Vagina (tissue), 2 donors: Measurements from ENCODE around the gene DIO1.

Experiments
- POLR2A ChIP-seq, 2 donors: fragments of 450-650 bp; IDR thresholded peaks; one replicate each; pipeline ENCODE4 v1.6.1; 2017; ENCODE audit warnings: antibody characterized with exemption in 2 of 2, mild to moderate bottlenecking in 2 of 2, moderate library complexity in 2 of 2
- POLR2AphosphoS5 ChIP-seq, 2 donors: sonication (generic); formaldehyde crosslinking; IDR thresholded peaks; one replicate each; pipeline ENCODE4 v1.9.0; 2017; ENCODE audit warnings: antibody characterized with exemption in 2 of 2, mild to moderate bottlenecking in 2 of 2, low read depth in 1 of 2; ENCODE audit not compliant: insufficient read depth in 1 of 2
- TF ChIP-seq, protein P1 (sequence below), 3 experiments: fragments of 450-650 bp in 2 of 3; fragments of 200-600 bp in 1 of 3; sonication (generic) in 1 of 3; IDR thresholded peaks; one replicate each; pipeline ENCODE4 v1.5.1; 2017 to 2019; ENCODE audit warnings: antibody characterized with exemption in 3 of 3, mild to moderate bottlenecking in 2 of 3, moderate library complexity in 2 of 3

DNA sequence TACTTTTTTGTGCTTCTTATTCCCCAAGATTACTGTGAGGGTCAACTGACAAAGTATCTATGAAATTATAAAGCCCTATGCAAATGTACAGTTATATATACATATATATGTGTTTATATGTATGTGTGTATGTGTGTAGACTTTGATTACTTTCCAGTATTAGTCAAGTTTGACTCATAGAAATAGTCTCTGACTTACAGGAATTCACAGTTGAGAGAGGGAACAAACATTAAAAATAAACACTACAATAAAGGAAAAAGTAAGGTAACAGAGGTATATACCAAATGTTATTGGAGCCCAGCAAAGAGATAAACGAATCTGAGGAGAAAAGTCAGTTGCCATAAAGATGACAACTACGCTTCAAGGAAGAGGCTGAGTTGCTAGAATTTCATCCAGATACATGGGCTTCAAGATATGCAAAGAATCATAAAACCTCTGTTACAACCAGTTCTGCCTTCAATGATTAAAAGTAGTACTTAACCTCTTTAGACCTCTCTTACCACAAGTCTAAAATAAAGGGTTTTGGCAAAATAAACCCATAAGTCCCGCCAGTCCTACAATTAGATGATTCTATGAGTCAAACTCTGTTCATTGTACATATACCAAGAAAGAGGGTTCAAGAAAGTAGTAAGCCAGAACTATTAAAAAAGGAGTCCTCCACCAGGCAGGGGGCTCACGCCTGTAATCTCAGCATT is 44.3 kb downstream of the DIO1 start:
- no peak for TF ChIP-seq POLR2A (IDR thresholded peaks at IDR 0.05)
- TF ChIP-seq, protein P1, sequence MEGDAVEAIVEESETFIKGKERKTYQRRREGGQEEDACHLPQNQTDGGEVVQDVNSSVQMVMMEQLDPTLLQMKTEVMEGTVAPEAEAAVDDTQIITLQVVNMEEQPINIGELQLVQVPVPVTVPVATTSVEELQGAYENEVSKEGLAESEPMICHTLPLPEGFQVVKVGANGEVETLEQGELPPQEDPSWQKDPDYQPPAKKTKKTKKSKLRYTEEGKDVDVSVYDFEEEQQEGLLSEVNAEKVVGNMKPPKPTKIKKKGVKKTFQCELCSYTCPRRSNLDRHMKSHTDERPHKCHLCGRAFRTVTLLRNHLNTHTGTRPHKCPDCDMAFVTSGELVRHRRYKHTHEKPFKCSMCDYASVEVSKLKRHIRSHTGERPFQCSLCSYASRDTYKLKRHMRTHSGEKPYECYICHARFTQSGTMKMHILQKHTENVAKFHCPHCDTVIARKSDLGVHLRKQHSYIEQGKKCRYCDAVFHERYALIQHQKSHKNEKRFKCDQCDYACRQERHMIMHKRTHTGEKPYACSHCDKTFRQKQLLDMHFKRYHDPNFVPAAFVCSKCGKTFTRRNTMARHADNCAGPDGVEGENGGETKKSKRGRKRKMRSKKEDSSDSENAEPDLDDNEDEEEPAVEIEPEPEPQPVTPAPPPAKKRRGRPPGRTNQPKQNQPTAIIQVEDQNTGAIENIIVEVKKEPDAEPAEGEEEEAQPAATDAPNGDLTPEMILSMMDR (IDR thresholded peaks at IDR 0.05): no peak
- no peak for TF ChIP-seq POLR2AphosphoS5 (IDR thresholded peaks at IDR 0.05; ENCODE audit: insufficient read depth in 1 of 2, low read depth in 1 of 2)
